CD4-positive, alpha-beta T cell treated with Interleukin-17A for 1 hour (primary cell): ENCODE results near the gene EIF3D.

ENCODE experiments used
- DNase-seq: peaks from one replicate; pipeline ENCODE4 v3.0.0-alpha.2; 2020

The EIF3D gene

GRCh38 chr22:36528795-36529751, at the start of gene EIF3D:
Gene EIF3D (minus strand): TSS chr22:36529166. CDS start chr22:36526121, 3,045 bp downstream.
- peak; percentile 100 for DNase-seq

GRCh38 chr22:36578619-36579018, 49.7 kb upstream of the EIF3D start:
- DNase-seq = no peak

- no peak for DNase-seq
Observed at GRCh38 chr22:36577019-36577418, 48.1 kb upstream of the EIF3D start.

GRCh38 chr22:36574728-36575127, 45.8 kb upstream of the EIF3D start:
- DNase-seq = no peak

GRCh38 chr22:36573815-36574363, 44.9 kb upstream of the EIF3D start:
- DNase-seq = no peak

- DNase-seq = no peak
Observed at GRCh38 chr22:36571991-36572390, 43.0 kb upstream of the EIF3D start.

- DNase-seq = no peak
Observed at GRCh38 chr22:36569999-36570398, 41.0 kb upstream of the EIF3D start.

GRCh38 chr22:36568846-36569245, 39.9 kb upstream of the EIF3D start:
- no peak for DNase-seq

- DNase-seq = no peak
Observed at GRCh38 chr22:36566720-36567119, 37.8 kb upstream of the EIF3D start.

- no peak for DNase-seq
Observed at GRCh38 chr22:36565686-36566085, 36.7 kb upstream of the EIF3D start.

GRCh38 chr22:36565159-36565507, 36.2 kb upstream of the EIF3D start:
- no peak for DNase-seq

- DNase-seq = no peak
Observed at GRCh38 chr22:36564422-36565158, 35.6 kb upstream of the EIF3D start.

GRCh38 chr22:36563898-36564297, 34.9 kb upstream of the EIF3D start:
- no peak for DNase-seq

GRCh38 chr22:36563444-36563843, 34.5 kb upstream of the EIF3D start:
- no peak for DNase-seq

- no peak for DNase-seq
Observed at GRCh38 chr22:36563001-36563400, 34.0 kb upstream of the EIF3D start.

- no peak for DNase-seq
Observed at GRCh38 chr22:36562261-36562835, 33.4 kb upstream of the EIF3D start.

GRCh38 chr22:36561291-36561811, 32.4 kb upstream of the EIF3D start:
- DNase-seq = no peak

GRCh38 chr22:36560001-36560400, 31.0 kb upstream of the EIF3D start:
- no peak for DNase-seq

GRCh38 chr22:36554098-36554497, 25.1 kb upstream of the EIF3D start:
- no peak for DNase-seq

- no peak for DNase-seq
Observed at GRCh38 chr22:36552289-36552688, 23.3 kb upstream of the EIF3D start.

- no peak for DNase-seq
Observed at GRCh38 chr22:36550701-36551495, 21.9 kb upstream of the EIF3D start.

GRCh38 chr22:36549033-36549432, 20.1 kb upstream of the EIF3D start:
- DNase-seq = no peak
